HG02938 (cell line): Measurements from ENCODE around the gene AGAP3.

Source experiments
- ATAC-seq: cut with Tn5 transposase; IDR thresholded peaks from one replicate; pipeline ENCODE4 v1.9.1; 2021; ENCODE audit warnings: mild to moderate bottlenecking, moderate library complexity; ENCODE audit not compliant: unreplicated experiment

Gene AGAP3

DNA sequence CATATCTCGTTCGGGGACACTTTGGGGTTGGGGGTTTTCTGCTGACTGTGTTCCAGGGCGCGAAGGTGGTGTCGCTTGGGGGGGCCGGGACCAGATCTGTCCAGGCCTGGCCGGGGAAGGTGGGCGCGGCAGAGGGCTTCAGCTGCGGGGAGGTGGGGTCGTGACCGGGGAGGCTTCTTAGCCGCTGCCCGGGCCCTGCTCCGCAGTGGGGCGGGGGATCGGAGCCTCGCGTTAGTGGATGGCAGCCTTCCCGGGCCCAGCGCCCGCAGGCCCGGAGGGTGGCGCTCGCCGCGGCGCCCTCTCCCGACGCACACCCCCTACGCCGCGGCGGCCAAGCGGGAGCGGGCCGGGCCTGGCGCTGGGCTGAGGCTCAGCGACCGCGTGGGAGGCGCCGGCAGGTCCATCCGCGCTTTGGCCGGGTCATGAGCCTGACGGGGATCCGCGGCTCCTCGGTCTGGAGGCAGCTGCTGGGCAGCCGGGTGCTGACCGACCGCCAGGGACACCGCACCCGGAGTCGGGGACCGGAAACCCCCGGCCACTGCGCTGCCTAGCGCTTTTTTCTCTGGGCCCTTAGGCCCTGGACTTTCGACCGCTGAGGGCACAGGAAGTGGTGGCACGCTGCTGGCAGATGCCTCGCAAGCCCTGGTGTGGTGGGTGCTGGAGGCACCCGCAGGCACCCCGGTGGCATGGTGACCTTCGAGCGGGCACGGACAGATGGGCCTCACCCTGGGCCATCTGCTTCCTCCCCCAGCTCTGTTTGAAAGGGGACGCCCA, 1.2 kb downstream of the AGAP3 start:
- no peak for ATAC-seq

DNA sequence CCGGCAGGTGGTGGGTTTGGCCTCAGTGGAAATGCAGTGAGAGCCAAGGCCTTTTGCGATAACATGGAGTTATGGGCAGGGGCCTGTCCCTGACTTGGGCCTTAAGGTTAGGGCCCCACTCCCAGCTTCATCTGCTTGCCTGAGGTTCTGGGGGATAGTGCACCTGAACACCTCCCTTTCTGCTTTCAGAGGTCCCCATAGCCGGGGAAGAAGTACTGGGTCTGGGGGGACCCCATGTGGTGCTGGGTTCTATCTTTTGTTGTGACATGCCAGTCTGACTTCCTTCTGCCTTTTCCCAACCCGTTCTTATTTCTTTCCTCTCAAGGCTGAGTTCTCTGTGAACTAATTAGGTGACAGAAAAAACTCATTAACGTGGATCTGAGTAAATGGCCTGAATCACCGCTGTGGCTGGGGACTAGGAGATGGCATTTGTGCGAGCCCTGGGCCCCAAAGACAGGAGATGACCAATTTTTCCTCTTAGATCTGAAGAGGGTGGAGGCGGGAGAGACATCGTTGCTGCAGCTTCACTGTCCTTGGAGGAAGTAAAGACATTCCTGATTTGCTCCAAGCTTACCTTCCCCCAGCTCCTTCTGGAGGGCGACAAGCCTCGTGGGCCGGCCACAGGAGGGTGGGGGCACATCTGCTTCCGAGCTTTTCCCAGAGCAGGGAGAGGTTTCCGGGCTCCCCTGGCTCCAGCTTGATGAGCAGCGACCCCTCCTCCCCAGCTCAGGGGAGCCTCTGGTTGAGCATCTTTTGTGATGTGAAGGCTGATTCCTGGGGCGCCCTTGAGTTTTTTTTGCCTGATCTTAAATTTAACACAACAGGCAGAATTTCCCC, 2.0 kb downstream of the AGAP3 start:
- no peak for ATAC-seq

DNA sequence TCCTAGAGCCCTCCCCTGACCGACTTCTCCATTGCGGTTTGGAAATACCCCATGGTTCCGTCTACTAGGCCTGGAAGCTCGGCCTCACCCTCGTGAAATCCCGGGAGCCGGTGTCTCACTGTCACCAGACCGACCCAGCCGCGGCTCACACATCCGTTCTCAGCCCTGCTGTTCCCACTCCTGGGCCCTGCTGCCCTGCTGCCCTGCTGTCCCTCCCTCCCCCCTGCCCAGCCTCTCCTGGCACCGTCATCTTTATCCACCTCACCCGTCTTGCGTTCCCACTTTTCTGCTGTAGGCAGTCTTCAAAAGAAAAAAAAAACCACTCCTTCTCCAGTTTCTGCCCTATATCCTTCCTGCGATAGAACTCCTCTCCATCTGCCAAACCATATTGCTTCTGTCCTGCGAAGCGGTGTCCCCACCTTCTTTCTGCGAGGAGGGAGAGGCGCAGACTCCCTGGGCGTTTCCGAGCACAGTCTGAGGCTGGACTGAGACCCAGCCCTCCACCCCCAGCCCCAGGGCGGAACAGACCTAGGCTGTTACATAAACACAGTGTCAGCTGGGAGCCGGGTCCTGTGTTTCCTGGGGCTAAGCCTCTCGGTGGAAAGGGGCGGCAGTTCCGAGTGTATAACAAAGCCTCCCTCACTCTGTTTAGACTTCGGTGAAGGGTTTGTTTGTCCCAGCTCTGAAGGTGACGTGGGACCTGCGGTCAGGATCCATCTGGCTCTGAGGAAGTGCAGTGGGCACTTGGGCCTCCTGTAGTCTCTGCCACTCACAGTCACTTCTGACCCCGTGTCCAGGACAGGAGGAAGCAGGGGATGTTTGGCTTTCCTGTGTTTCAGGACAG, 2.8 kb downstream of the AGAP3 start:
- no peak for ATAC-seq

DNA sequence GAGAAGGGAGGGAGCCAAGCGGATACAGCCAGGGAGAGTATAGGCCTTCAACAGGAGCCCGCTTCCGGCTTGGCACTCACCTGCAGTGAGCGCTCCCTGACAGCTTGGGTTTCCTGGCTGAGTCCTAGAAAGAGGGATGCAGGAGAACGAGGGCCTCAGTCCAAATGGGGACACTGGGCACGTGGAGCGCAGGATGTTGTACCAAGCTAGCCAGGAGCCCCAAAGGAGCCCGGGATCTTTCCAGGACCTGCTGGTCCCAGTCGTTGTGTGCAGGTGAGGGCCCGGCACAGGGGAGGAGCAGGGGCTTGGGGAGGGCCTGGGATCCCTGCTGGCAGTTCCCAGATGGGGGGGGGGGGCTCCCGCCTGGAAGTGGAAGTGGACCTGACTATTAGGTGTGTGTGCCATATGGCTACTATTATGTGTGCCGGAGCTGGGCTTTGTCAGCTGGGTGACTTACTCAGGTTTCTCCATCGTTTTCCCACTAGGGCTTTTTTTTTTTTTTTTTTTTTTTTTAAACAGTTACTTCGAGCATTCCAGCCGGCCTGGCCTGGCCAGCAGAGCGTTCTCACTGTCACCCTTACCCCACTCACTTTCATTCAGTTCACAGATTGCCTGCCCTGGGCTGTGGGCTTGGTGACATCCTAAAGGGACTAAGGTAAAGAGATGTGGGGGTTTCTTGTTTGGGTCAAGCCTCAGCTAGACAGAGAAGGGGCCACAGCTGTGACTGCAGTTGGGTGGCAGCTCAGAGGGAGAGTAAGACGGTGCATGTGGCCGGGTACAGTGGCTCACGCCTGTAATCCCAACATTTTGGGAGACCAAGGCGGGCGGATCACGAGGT, 3.8 kb downstream of the AGAP3 start:
- no peak for ATAC-seq

DNA sequence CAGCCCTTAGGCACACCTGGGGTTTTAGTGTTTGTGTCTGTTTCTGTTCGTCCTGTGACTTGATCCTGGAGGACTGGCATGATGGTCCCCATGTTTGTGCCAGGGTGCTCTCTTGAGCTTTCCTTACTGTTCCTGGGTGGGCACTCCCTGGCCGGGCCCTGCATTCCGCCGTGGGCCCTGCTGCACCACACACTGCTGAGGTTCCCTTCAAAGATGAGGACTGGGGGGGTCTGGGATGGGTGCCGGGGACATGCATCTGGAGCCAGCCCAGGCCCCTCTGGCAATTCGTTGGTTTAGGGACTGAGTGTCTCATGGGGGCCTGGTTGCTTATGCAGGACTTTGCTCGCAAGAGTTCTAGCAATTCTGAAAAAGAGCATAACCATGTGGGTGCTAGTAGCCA, 4.7 kb downstream of the AGAP3 start:
- ATAC-seq = no peak

DNA sequence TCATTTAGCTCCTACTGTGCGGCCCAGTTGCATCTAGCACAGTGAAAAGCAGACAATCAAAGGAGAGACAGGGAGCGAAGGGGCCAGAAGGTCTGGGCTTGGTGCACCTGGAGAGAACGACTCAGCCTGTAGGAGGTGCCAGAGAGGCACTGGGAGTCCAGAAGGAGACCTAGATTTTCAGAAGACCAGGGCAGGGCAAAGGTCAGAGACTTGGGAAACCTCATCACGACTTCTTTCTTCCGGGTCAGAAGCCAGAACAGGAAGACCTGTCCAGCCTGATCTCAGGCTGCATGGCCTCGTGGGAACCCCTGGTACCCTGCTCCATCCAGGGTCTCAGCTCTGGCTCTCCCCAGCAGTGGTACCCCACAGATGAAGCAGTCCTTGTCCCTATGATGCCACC, 5.2 kb downstream of the AGAP3 start:
- ATAC-seq = no peak

DNA sequence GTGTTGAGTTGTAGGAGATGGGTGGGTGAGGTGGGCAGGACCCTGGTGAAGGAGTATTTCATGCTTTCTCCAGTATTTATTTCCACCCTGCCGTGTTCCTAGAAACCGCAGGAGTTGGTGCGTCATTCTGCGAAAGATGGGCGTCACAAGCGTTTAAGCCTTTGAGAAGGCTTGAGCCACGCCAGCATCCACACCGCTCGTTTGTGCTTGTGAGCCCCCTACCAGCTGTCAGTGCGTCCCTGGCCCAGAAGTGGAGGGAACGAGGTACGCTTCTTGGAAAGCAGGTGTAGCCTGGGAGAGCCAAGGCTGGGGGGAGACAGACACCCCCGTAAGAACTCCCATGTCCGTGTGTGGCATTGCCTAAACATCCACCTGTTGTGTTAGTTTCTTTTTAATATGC, 5.7 kb downstream of the AGAP3 start:
- ATAC-seq = no peak

DNA sequence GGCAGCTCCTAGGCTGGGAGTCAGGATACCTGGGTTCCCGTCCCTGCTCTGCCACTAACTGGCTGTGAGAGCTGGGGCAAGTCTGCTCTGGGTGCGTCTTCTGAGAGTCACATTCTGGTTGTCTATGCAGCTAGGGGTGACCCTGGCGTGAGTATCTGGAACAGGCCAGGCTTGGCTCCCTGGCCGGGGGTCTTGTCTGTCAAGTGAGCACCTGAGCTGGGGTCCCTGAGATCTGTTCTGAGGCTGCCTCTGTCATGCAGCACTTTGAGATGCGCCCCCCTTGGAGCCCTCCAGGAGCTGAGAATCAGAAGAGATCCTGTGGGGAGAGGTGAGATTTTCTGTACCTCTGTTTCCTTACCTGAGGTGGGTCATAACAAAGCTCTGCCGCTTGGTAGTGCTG, 7.5 kb downstream of the AGAP3 start:
- no peak for ATAC-seq

DNA sequence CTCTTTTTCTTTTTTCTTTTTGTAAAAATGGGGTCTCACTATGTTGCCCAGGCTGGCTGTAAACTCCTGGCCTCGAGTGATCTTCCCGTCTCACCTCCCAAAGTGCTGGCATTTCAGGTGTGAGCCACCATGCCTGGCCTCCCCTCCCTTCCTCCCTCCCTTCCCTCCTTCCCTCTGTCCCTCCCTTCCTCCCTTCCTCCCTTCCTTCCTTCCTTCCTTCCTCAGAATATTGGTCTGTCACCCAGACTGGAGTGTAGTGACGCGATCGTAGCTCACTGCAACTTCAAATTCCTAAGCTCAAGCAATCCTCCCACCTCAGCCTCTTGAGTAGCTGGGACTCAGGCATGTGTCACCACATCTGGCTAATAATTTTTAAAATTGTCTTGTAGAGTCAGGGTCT, 8.4 kb downstream of the AGAP3 start:
- ATAC-seq = no peak

DNA sequence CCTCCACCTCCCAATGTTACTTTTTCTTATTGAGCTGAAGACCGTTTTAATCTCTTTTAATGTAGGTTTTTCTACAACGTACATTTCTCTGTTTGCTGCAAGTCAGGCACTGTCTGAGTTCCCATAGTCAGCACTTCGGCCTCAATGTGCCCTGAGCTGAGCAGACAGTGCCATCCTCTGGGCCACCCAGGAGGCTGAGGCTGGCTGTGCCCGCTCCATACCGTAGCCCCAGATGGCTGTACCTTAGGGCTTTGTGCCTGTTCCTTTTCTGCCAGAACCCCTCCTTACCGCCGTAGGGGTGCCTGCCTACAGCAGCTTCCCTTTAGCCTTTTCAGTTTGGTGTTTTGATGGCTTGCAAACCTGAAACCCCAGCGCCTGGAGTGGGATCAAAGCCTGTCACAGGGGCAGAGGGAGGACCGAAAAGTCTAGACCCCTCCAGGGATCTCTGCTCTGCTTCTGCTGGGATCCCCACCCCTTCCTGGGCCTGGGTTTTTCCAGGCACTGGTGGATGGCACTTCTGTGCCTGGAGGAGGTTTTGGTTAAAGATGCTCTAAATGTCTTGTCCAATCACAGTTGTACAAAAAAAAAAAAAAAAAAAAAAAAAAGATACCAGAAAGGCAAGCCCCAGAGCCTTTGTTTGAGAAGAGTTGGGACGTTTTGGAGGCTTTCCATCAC, 9.0 kb downstream of the AGAP3 start:
- no peak for ATAC-seq

DNA sequence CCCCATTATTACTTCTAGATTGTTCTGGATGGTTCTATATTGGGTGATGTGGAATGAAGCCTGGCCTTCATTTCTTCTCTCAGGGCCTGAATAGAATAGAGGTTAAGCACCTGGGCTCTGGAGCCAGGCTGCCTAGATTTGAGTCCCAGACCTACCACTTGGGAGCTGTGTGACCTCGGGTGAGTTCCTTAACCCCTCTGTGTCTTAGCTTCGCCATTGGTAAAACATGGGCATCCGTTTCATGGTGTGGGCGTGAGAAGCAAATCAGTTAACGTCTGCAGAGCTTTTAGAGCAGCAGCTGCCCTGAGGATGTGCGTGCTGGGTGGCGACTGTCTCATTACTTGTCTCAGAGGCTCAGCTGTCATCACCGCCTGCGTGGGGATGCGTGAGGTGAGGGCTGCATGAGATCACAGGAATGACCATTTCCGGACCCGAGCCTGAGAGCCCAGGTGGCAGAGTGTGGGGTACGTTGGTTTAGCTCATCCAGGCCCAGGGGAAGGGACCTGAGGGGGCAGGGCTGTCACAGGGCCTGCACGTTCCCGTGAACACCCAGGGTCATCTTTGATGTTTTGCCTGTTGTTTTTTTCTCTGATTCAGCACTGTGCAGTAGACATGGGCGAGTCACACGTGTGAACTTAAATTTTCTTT, 9.7 kb downstream of the AGAP3 start:
- no peak for ATAC-seq

DNA sequence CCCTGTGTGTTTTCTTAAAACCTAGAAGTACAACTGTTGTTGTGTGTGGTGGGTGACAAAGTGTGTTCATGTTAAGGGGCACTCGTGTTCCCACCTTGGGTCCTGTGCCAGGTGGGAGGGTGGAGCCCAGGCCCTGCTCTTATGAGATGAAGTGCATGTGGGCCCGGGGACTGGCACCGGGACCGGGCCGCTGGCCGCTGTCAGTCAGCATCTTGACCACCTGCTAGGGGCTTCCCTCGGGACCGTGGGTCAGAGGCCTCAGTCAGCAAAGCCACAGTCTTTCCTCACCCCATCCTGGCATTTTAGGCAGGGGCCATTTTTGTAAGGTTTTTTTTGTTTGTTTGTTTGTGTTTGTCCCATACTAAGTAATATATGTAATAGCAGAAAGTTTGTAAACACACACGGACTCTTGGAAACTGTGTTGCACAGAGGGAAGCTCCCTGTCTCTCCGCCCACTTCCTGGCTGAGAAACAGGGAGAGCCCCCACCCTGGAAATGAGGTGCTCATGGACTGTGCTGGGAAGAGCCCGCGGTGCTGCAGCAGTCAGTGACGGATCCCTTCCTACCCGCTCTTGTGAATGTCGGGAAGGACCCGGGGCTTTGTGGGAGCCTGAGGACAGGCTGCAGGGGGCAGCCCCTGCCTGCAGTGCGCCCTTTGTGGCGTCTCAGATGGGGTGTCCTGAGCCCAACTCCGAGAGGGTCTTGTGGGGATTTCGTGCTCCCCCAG, 13.4 kb downstream of the AGAP3 start:
- no peak for ATAC-seq

DNA sequence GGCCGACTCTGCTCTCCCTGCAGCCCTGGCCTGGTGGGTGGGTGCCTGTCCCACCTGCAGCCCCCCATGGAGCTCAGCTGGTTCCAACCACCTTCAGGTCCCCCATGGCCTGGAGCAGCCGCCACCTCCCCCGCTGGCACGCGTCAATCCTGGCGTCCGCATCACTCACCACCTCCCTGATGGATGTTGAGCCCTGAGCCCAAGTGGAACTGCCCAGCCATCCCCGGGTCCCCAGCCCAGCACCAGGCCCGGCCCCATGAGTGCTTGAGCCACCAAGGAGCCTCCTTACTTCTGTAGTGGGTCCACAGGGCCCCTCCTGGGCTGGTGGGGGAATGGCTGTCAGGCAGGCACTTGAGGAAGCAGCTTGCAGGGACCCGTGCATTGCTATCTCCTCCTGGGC, 14.6 kb downstream of the AGAP3 start:
- no peak for ATAC-seq

DNA sequence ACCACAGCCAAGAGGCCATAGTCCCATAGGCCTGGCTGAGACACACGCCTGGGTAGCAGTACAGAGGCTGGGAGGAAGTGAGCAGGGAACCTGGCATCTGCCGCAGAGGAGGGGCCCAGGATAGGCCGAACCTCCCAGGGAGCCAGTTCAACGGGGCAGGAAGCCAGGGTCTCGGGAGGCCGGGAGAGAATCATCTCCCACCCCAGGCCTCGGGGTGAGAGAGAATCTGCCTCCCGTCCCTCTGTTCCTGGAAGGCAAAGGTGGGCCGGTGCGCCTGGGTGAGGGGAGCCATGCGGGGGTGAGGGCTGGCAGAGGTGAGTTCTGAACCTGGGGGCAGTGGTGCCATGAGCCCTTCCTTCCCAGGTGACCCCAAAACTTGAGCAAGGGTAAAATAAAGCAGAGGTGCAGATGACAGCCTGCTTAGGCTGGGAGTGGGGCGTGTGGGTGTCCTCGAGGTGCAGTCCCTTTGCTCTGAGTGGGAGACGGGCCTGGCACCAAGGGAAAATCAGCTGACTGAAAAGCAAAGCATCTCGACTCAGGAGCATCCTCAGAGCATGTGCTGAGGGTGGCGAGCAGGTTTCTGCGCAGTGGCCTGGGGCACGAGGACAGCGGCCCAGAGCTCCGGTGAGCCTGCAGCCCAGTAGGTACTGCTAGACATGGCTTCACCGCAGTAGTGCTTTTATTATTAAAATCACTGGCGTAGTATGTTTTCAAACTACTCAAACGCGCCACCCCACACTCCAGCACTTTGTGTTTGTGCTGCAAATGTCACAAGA, 15.5 kb downstream of the AGAP3 start:
- ATAC-seq = no peak

DNA sequence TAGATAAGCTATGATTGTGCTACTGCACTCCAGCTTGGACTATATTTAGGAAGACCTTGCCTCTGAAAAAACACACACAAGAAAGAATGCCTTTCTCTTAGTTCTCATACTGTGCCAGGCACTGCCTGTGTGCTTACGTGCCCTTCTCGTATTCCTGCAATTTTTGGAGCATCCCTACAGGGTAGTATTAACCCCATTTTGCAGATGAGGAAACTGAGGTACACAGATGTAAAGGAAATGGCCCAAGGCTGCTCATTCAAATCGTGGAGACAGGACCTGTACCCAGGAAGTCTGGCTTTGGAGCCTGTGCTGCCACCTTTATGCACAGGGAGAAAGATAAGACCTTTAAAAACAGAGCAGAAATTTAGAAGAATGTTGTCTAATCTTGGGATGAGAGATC, 16.7 kb downstream of the AGAP3 start:
- ATAC-seq = no peak

DNA sequence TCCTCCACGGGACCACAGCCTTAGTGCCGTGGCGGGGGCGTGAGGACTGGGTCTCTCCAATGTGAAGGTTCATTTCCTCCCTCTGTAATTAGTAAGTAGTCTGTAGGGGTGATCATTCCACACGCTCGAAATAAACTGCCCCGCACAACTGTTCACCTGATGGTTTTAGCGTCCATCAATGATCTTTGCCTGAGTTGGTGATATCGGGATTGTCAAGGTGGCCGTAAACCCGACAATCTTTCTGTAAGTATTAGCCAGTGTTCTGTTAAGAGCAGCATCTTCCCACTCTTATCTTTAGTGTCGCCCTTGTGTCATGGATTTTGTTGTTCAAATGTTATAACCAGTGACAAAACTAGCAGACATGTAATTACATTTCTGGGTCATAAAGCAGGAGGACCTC, 17.7 kb downstream of the AGAP3 start:
- no peak for ATAC-seq

DNA sequence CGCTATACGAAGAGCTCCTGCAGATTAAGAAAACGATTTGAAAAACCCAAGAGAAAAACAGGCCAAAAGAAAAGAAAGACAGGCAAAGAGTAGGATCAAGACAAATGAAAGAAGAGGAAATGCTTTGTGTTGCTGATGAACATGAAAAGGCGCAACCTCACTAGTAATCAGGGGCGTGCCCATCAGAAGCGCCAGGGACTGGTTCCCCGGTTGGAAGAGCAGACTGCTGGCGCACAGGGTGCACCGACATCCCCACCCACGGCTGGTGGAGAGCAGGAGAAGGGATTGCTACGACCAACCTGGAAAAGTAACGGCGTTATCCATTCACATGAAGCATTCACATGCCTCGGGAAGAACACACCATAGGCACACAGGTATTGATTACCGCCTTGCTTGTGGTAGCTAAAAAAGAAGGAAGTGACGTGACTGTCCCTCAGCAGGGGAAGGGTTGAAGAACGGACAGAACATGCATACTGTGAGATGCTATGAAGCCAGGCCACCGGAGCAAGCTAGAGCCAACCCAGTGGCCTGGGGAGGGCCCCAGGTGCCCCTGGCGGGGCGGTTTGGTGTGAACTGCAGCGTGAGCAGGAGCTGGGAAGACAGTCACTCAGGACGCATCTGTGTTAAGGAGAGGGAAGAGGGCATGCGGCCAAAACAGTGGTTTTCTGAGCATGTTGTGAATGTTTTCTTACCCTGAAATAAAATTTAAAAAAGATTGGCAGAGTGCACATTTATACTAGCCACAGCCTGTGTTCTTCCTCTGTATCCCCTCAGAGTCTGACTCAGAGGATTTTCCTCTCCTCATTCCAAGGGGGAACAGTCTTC, 18.3 kb downstream of the AGAP3 start:
- ATAC-seq = no peak
